ENCODE results near the gene PINLYP. TPM values are rescaled to one million over a fixed set of nuclear protein-coding genes. Genes with fewer than 3 reads are reported as not detected.

PINLYP gene
- total and polyA plus RNA-seq, 7 donors = 1.4 to 21.0 (median 10.8) TPM

DNA sequence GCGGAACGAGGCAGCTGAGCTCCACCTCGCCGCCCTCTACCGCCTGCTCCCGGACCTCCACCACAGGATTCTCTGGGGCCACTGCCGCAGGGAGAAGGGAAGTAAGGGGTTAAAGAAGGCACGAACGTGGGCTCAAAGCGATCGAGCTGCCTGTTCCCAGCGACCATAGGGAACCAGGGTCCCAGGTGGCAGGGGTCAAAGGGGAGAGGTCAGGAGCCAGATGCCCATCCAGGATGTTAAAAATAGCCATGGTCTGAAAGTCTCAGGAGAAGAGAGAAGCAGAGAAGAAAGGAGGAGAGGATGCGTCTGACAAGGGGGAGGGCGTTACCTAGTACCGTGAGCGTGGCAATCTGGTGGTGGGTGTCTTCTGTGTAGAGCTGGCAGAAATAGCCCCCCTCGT is 51.2 kb downstream of the PINLYP start:
- 55 to 74% methylated on average over 17 of the region's 17 CpGs for WGBS, 2 donors
- DNase-seq = no peak
- no peaks in the 10 kb centered on the region for H3K27me3 ChIP-seq

GRCh38 chr19:43628646-43629326 is 53.2 kb downstream of the PINLYP start:
- intact Hi-C loops (cut with DNase I) = no loop called here
- whole genome bisulfite sequencing, 2 donors = 92% methylated on average over 3 of the region's 3 CpGs
- TF ChIP-seq POLR2AphosphoS5 (IDR thresholded peaks at IDR 0.05) = no peak
- no peak for TF ChIP-seq EP300 (IDR thresholded peaks at IDR 0.05)
- TF ChIP-seq POLR2A (IDR thresholded peaks at IDR 0.05) = no peak
- TF ChIP-seq, protein P1, sequence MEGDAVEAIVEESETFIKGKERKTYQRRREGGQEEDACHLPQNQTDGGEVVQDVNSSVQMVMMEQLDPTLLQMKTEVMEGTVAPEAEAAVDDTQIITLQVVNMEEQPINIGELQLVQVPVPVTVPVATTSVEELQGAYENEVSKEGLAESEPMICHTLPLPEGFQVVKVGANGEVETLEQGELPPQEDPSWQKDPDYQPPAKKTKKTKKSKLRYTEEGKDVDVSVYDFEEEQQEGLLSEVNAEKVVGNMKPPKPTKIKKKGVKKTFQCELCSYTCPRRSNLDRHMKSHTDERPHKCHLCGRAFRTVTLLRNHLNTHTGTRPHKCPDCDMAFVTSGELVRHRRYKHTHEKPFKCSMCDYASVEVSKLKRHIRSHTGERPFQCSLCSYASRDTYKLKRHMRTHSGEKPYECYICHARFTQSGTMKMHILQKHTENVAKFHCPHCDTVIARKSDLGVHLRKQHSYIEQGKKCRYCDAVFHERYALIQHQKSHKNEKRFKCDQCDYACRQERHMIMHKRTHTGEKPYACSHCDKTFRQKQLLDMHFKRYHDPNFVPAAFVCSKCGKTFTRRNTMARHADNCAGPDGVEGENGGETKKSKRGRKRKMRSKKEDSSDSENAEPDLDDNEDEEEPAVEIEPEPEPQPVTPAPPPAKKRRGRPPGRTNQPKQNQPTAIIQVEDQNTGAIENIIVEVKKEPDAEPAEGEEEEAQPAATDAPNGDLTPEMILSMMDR (IDR thresholded peaks at IDR 0.05) = no peak
- Histone ChIP-seq H3K36me3 (peaks cover 0 to 14% (median 0%) of the 10 kb centered on the region in 4 donors), H3K27ac (no peak overlapping the region), H3K27me3 (no peaks in the 10 kb centered on the region), H3K4me3 (no peak overlapping the region), H3K9me3 (no peaks in the 10 kb centered on the region), H3K4me1 (no peaks in the 10 kb centered on the region)
- DNase-seq = no peak

More for the DNA sequence above, 51.2 kb downstream of the PINLYP start:
- no peak overlapping the region for H3K27ac ChIP-seq
- intact Hi-C loops (cut with DNase I) = no loop called here
- no peaks in the 10 kb centered on the region for H3K4me1 ChIP-seq
- TF ChIP-seq EP300 (IDR thresholded peaks at IDR 0.05) (no peak), POLR2AphosphoS5 (IDR thresholded peaks at IDR 0.05) (no peak)
- TF ChIP-seq, protein P1 (IDR thresholded peaks at IDR 0.05) = no peak
- no peaks in the 10 kb centered on the region for H3K9me3 ChIP-seq
- H3K36me3 ChIP-seq = peaks cover 0 to 14% (median 0%) of the 10 kb centered on the region in 4 donors
- H3K4me3 ChIP-seq = no peak overlapping the region

DNA sequence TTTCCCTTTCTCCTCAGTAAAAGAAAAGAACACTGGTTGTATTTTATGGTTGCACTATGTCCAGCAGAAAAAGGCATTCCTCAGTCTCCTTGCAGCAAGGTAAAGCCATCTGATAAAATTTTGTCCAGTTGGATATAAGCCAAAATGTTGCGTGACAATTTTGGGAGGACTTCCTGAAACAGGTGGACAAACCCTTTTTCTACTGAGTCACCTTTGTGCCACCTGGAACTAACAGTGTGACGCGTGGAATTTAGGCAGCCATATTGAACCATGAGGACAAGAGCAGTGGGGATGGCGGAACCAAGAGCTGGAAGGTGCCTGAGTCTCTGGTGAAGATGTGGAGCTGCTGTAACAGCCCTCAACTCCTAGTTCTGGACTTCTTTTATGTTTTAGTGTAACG is 55.9 kb downstream of the PINLYP start:
- TF ChIP-seq, protein P1 (IDR thresholded peaks at IDR 0.05) = no peak
- TF ChIP-seq POLR2A (IDR thresholded peaks at IDR 0.05) (no peak), POLR2AphosphoS5 (IDR thresholded peaks at IDR 0.05) (no peak), EP300 (IDR thresholded peaks at IDR 0.05) (no peak)
- WGBS, 2 donors = 83 to 85% methylated on average over 5 of the region's 5 CpGs
- H3K36me3 ChIP-seq = peaks cover 0 to 6% (median 0%) of the 10 kb centered on the region in 4 donors

More for the DNA sequence above, 55.9 kb downstream of the PINLYP start:
- Histone ChIP-seq H3K27ac (no peak overlapping the region), H3K27me3 (no peaks in the 10 kb centered on the region), H3K4me1 (peaks cover 0 to 3% (median 0%) of the 10 kb centered on the region in 4 donors), H3K4me3 (no peak overlapping the region), H3K9me3 (no peaks in the 10 kb centered on the region)
- no peak for DNase-seq
- intact Hi-C loops (cut with DNase I) = no loop called here

Other genes with a start within 250 kb of the PINLYP start
- gene CD177, start 222.1 kb upstream of the PINLYP start, total RNA-seq = under 1 TPM in 1 of 4 donors, not detected in 3; 0.14 TPM
- 10 to 100 TPM; 54.1 to 91.8 (median 62.7) TPM for gene CD177, start 222.1 kb upstream of the PINLYP start, polyA plus RNA-seq
- gene TEX101, start 160.9 kb upstream of the PINLYP start, total RNA-seq = not detected
- gene TEX101, start 160.9 kb upstream of the PINLYP start, polyA plus RNA-seq = under 1 TPM in 1 of 3 donors, not detected in 2; 0.22 TPM
- gene LYPD3, start 110.2 kb upstream of the PINLYP start, total RNA-seq = 1 to 10 TPM in 3 of 4 donors, not detected in 1; 1.2 to 1.8 (median 1.8) TPM
- 1 to 10 TPM in 1 of 3 donors, under 1 TPM in 2; 0.46 to 1.6 (median 0.60) TPM for gene LYPD3, start 110.2 kb upstream of the PINLYP start, polyA plus RNA-seq
- gene PHLDB3, start 71.1 kb upstream of the PINLYP start, total RNA-seq = 10 to 100 TPM in 2 of 4 donors, 1 to 10 TPM in 2; 5.7 to 12.5 (median 10.1) TPM
- gene PHLDB3, start 71.1 kb upstream of the PINLYP start, polyA plus RNA-seq = 10 to 100 TPM in 1 of 3 donors, 1 to 10 TPM in 2; 6.5 to 16.0 (median 9.0) TPM
- 10 to 100 TPM; 40.7 to 57.9 (median 52.1) TPM for gene ETHE1, start 48.6 kb upstream of the PINLYP start, total RNA-seq
- gene ETHE1, start 48.6 kb upstream of the PINLYP start, polyA plus RNA-seq = 100 to 1,000 TPM; 429 to 575 (median 512) TPM
- under 1 TPM in 1 of 4 donors, not detected in 3; 0.14 TPM for gene ZNF575, start 42.6 kb upstream of the PINLYP start, total RNA-seq
- gene ZNF575, start 42.6 kb upstream of the PINLYP start, polyA plus RNA-seq = 1 to 10 TPM; 4.0 to 4.2 (median 4.2) TPM
- 10 to 100 TPM; 15.1 to 31.8 (median 24.0) TPM for gene XRCC1, start 274 bp upstream of the PINLYP start, total RNA-seq
- 10 to 100 TPM in 2 of 3 donors, 1 to 10 TPM in 1; 8.8 to 19.9 (median 10.2) TPM for gene XRCC1, start 274 bp upstream of the PINLYP start, polyA plus RNA-seq
- gene IRGQ, start 20.3 kb downstream of the PINLYP start, total RNA-seq = 10 to 100 TPM; 13.5 to 24.4 (median 18.8) TPM
- 1 to 10 TPM; 3.9 to 7.6 (median 4.2) TPM for gene IRGQ, start 20.3 kb downstream of the PINLYP start, polyA plus RNA-seq
- 10 to 100 TPM; 12.1 to 23.3 (median 14.8) TPM for gene ZNF576, start 20.8 kb downstream of the PINLYP start, total RNA-seq
- 10 to 100 TPM; 15.0 to 21.5 (median 19.8) TPM for gene ZNF576, start 20.8 kb downstream of the PINLYP start, polyA plus RNA-seq
- 1 to 10 TPM in 1 of 4 donors, under 1 TPM in 2, not detected in 1; 0.27 to 1.1 (median 0.36) TPM for gene SRRM5, start 36.3 kb downstream of the PINLYP start, total RNA-seq
- gene SRRM5, start 36.3 kb downstream of the PINLYP start, polyA plus RNA-seq = under 1 TPM in 1 of 3 donors, not detected in 2; 0.66 TPM
- gene ZNF428, start 43.8 kb downstream of the PINLYP start, total RNA-seq = 10 to 100 TPM; 22.5 to 39.6 (median 35.6) TPM
- gene ZNF428, start 43.8 kb downstream of the PINLYP start, polyA plus RNA-seq = 10 to 100 TPM; 18.0 to 40.2 (median 33.6) TPM
- 10 to 100 TPM; 16.4 to 21.7 (median 19.7) TPM for gene CADM4, start 64.0 kb downstream of the PINLYP start, total RNA-seq
- gene CADM4, start 64.0 kb downstream of the PINLYP start, polyA plus RNA-seq = 1 to 10 TPM in 2 of 3 donors, under 1 TPM in 1; 0.92 to 5.7 (median 1.2) TPM
- 10 to 100 TPM in 2 of 4 donors, 1 to 10 TPM in 2; 3.2 to 15.5 (median 9.8) TPM for gene PLAUR, start 94.4 kb downstream of the PINLYP start, total RNA-seq
- 10 to 100 TPM; 18.6 to 69.2 (median 53.9) TPM for gene PLAUR, start 94.4 kb downstream of the PINLYP start, polyA plus RNA-seq
- not detected for gene IRGC, start 140.3 kb downstream of the PINLYP start, total RNA-seq
- not detected for gene IRGC, start 140.3 kb downstream of the PINLYP start, polyA plus RNA-seq
- gene SMG9, start 179.2 kb downstream of the PINLYP start, total RNA-seq = 10 to 100 TPM in 3 of 4 donors, 1 to 10 TPM in 1; 5.6 to 25.2 (median 13.8) TPM
- gene SMG9, start 179.2 kb downstream of the PINLYP start, polyA plus RNA-seq = 10 to 100 TPM in 1 of 3 donors, 1 to 10 TPM in 2; 6.2 to 36.5 (median 8.4) TPM
- 1 to 10 TPM in 3 of 4 donors, under 1 TPM in 1; 0.71 to 3.3 (median 1.9) TPM for gene KCNN4, start 205.2 kb downstream of the PINLYP start, total RNA-seq
- 10 to 100 TPM in 1 of 3 donors, 1 to 10 TPM in 2; 3.7 to 48.7 (median 6.0) TPM for gene KCNN4, start 205.2 kb downstream of the PINLYP start, polyA plus RNA-seq
- 1 to 10 TPM in 3 of 4 donors, under 1 TPM in 1; 0.83 to 6.8 (median 1.5) TPM for gene LYPD5, start 226.6 kb downstream of the PINLYP start, total RNA-seq
- 10 to 100 TPM in 1 of 3 donors, 1 to 10 TPM in 1, under 1 TPM in 1; 0.60 to 10.6 (median 2.1) TPM for gene LYPD5, start 226.6 kb downstream of the PINLYP start, polyA plus RNA-seq